DMS 273 (cell line): ENCODE measurements around the gene SLC16A3.
"Not testable (repeated sequence)": the region's sequence is repeated elsewhere in the genome, so short reads cannot be mapped to it uniquely, and the experiment has no call there.

Source experiments
- DNase-seq: peaks from one replicate; lab custom pipeline; 2025; ENCODE audit not compliant: unreplicated experiment; lab: John Stamatoyannopoulos, UW

Gene SLC16A3

GRCh38 chr17:82259972-82260961 is 31.4 kb downstream of the SLC16A3 start:
- DNase-seq = not testable (repeated sequence)

DNA sequence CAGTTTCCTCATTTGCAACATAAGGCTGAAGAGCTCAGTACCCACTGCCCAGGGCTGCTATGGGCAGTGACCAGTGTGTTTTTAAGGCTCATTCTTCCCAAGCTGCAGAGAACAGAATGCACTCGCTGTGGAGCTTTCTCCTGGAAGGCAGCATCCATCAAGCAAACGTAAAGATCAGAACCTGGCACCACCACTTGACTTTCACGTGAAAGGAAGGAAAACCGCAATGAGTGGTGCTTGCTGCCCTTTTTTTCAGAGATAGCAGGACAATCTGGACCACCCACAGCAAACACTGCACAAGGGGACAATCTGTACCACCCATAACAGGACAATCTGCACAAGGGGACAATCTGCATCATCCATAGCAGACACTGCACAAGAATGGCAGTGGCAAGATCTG is 33.5 kb downstream of the SLC16A3 start:
- DNase-seq = no peak

- no peak for DNase-seq
Measured at GRCh38 chr17:82263641-82264040, 34.8 kb downstream of the SLC16A3 start.

DNA sequence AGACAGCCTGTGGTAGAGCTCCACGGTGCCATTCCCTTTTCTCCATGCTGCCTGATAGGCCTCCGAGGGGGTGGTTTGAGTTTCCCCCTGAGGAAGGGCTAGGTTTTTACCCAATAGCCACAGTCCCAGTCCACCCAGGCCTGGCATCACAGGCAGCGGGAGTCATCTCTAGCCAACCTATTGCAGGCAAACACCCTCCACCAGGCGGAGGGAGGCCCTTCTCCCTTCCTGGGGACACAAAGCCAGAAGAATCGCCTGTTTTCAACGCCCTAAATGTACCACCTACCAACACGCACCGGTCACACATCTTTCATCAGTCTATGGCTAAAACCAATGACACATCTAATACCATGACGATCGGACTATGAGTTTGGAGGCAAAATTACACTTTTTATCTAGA is 37.3 kb downstream of the SLC16A3 start:
- no peak for DNase-seq

DNA sequence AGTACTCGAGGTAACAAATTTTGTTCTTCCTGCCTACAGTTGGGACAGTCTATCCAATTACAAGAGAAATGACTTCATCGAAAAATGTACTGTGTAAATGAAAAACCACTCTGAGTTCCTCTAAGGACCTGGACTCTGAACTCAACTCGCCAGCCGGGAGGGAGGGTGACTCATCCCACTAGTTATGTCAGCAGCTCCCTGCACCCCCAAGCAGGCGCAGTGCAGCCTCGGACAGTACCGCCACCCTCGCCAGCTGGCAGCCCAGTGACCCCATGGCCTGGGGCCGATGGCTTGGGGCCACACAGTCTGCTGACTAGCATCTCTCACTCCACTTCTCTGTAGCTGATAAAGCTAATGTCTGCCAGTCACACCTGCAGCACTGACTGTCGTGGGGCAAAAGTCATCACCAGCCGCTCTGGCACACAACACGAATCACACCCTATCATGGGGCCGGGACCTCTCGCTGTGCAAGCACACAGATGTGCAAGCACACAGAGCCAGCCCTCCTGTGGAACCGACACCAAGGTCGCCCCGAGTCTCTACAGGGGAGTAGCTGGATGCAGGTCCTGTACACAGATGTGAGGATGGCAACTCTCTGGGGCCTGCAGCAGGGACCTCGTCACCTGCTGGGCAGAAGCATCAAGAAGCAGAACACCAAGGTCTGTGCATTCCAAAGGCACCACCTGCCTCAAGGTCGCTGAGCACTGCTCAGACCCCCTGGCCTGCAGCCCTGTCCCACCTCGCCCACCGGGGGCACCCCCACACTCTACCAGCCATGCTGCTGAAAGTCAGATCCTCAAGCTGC is 38.9 kb downstream of the SLC16A3 start:
- DNase-seq = peak; percentile 51

GRCh38 chr17:82269138-82269881 is 40.5 kb downstream of the SLC16A3 start:
- DNase-seq = no peak

- no peak for DNase-seq
Measured at GRCh38 chr17:82269882-82270500, 41.1 kb downstream of the SLC16A3 start.

DNA sequence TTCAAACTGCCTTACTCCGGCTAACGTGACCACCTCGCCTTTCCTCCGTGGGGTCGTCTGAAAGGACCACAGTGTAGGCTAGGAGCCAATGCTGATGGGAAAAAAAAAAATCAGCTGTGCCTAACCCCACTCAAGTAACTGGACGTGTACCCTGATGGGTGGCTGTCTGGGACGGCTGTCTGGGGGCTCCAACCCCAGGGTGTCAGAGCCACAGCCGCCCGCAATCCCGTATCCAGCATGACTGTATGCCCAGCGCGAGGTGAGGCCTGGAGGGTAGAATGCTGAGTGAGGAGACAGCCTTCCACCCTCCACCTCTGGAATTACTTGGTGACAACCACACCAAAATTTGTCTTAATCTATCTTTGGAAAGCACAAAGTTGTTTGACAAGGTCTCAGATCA is 41.8 kb downstream of the SLC16A3 start:
- DNase-seq = no peak

DNA sequence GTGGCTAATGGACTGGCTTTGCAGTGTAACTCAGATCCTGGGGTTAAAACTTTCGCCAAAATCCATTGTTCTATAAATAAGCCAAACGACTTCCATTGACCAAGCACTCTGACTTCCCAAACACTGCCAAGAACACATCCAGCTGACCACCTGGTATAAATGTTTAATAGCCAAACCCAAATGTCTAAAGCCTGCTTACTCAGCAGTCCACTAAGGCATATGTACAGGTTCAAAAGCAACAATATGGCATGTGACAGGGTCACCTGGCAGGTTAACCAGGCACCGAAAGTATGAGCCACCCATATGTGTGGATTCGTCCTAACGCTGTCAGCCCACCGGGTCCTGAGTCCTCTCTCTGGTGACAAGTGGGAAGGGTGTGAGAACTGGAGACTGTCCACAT is 42.6 kb downstream of the SLC16A3 start:
- DNase-seq = no peak

DNA sequence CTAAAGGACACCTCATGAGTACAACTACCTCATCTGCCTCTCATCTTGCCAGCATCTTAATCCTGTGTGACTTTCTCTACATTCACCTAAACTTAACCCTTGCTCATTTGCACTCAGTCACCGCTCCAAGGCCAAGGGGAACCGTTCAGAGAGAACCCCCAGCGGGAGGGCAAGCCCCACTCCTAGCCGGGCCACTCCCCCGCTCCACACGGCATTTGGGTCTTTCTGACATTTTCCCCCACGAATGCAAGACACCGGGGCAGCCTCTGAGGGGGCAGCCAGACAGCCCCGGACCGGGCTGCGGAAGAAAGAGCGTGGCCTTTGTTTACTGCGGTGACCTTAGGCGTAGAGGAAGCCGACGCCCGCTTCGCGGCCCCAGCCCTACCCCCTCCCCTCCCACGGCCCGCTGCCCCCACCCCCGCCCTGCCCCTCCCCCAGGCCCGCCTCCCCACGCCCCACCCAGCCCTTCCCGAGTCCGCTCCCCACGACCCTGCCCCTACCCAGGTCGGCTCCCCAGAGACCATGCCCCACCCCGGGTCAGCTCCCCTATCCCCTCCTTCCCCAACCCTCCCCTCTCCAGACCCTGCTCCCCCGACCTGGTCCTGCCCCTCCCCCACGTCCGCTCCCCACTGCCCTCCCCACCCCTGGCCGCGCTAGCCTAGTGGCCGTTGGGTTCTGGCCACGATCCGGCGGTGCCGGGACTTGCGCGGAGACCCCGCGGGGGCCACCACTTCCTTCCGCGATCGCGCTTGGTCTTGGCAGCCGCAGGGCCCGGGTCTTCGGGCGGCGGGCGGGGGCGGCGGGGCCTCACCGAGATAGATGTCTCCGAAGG is 43.9 kb downstream of the SLC16A3 start:
- peak; percentile 56 for DNase-seq

- DNase-seq = peak; percentile 94
Measured at GRCh38 chr17:82273327-82274133, 44.7 kb downstream of the SLC16A3 start, which contains the start of gene CSNK1D. CSNK1D (minus strand) TSS chr17:82273700; CDS start chr17:82273381, 319 bp downstream.

- DNase-seq = no peak
Measured at GRCh38 chr17:82274134-82275020, 45.5 kb downstream of the SLC16A3 start.

DNA sequence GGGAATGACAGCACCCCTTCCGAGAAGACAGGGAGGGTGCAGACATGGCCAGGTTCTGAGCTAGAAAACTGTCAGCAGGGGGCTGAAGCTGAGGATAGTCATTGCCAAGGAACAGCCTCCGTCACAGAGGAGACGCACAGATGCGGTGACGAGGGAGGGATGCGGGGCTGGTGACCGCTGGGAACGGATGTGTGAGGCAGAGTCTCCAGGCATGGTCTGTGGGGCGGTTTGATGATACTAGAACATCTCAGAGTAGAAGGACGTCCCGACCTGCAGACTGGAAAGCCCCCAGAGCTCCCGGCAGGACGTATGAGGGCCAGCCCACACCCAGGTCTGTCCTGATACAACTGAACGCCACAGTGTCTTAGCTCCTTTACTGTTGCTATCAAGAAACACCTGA is 46.5 kb downstream of the SLC16A3 start:
- no peak for DNase-seq

- DNase-seq = no peak
Measured at GRCh38 chr17:82276938-82277337, 48.1 kb downstream of the SLC16A3 start.

DNA sequence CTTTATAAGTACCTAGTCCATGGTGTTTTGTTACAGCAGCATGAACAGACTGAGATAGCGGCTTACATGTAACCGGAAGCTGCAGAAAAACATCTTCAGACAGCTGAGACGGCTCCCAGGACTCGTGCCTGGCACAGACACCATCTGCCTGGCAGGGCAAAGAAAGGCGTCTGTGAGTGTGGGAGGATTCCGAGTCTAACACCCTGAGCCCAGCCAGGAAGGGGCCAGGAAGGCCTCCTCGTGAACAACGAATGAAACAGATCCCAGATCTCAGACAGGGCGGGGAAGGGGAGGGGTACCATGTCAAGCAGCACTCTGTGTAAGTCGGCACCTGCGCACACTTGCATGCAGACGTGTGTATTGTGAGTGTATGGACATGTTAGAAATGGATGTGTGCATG is 49.0 kb downstream of the SLC16A3 start:
- DNase-seq = peak; percentile 74

GRCh38 chr17:82278308-82278707 is 49.5 kb downstream of the SLC16A3 start:
- no peak for DNase-seq

GRCh38 chr17:82278786-82279391 is 50.0 kb downstream of the SLC16A3 start:
- DNase-seq = no peak

GRCh38 chr17:82280537-82280936 is 51.7 kb downstream of the SLC16A3 start:
- no peak for DNase-seq
